ENCODE measurements around the gene PAK6.

DNA sequence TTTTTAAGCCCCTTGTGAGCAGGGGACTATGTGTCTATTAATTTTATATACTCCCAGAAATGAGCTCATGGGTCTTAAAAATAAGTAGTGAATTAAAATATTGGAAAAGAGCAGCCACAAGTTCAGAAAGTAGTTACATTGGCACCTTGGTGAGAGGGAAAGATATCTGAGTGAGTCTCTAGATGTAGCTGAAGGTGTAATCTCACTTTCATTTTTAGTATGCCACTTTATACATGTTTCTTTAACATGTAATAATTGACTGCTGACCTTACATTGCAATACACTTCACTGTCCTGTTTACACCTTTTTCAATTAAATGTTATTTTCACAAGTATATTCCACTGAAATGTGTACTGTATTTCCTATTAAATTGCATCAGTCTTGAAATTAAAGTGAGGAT lies 12.1 kb upstream of the PAK6 start:
- TF ChIP-seq, protein P1, sequence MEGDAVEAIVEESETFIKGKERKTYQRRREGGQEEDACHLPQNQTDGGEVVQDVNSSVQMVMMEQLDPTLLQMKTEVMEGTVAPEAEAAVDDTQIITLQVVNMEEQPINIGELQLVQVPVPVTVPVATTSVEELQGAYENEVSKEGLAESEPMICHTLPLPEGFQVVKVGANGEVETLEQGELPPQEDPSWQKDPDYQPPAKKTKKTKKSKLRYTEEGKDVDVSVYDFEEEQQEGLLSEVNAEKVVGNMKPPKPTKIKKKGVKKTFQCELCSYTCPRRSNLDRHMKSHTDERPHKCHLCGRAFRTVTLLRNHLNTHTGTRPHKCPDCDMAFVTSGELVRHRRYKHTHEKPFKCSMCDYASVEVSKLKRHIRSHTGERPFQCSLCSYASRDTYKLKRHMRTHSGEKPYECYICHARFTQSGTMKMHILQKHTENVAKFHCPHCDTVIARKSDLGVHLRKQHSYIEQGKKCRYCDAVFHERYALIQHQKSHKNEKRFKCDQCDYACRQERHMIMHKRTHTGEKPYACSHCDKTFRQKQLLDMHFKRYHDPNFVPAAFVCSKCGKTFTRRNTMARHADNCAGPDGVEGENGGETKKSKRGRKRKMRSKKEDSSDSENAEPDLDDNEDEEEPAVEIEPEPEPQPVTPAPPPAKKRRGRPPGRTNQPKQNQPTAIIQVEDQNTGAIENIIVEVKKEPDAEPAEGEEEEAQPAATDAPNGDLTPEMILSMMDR (IDR thresholded peaks at IDR 0.05; ENCODE audit: low read length): no peak
- TF ChIP-seq EZH2 (optimal IDR thresholded peaks at IDR 0.05; ENCODE audit: low read depth, low read length) (no peak), EZH2phosphoT487 (IDR thresholded peaks at IDR 0.05; ENCODE audit: low read length) (no peak)
